ENCODE measurements around the gene EFNA5. TPM values are rescaled to one million over a fixed set of nuclear protein-coding genes. Genes with fewer than 3 reads are reported as not detected.

Gene EFNA5
- total RNA-seq, 4 donors from 2014 or later = 2.8 to 5.7 (median 3.7) TPM

- WGBS = 98% methylated on average over 2 of the region's 2 CpGs
- no peak for DNase-seq (ENCODE audit: extremely low spot score)
- H3K36me3 ChIP-seq = no peaks in the 10 kb centered on the region
- intact Hi-C loops (cut with DNase I) = no loop called here
- H3K9me3 ChIP-seq = no peaks in the 10 kb centered on the region
- TF ChIP-seq POLR2AphosphoS5 (IDR thresholded peaks at IDR 0.05) (no peak), EP300 (IDR thresholded peaks at IDR 0.05) (no peak), CTCF (IDR thresholded peaks at IDR 0.05) (no peak), POLR2A (IDR thresholded peaks at IDR 0.05; ENCODE audit: low read depth) (no peak)
- no peaks in the 10 kb centered on the region for H3K27me3 ChIP-seq
- no peaks in the 10 kb centered on the region for H3K4me1 ChIP-seq
- H3K27ac ChIP-seq (replicated peaks in 1 of 4) = no peak overlapping the region
- no peak overlapping the region for H3K4me3 ChIP-seq
These were observed 262.2 kb downstream of the EFNA5 start for GRCh38 chr5:107408564-107408963.

GRCh38 chr5:107407713-107408298 is 262.9 kb downstream of the EFNA5 start:
- Histone ChIP-seq H3K4me1 (no peaks in the 10 kb centered on the region), H3K27ac (replicated peaks in 1 of 4) (no peak overlapping the region), H3K27me3 (no peaks in the 10 kb centered on the region), H3K4me3 (no peak overlapping the region), H3K9me3 (no peaks in the 10 kb centered on the region), H3K36me3 (no peaks in the 10 kb centered on the region)
- intact Hi-C loops (cut with DNase I) = no loop called here
- TF ChIP-seq CTCF (IDR thresholded peaks at IDR 0.05) (no peak), POLR2A (IDR thresholded peaks at IDR 0.05; ENCODE audit: low read depth) (no peak), POLR2AphosphoS5 (IDR thresholded peaks at IDR 0.05) (no peak), EP300 (IDR thresholded peaks at IDR 0.05) (no peak)
- 91% methylated on average over 3 of the region's 3 CpGs for WGBS
- DNase-seq (ENCODE audit: extremely low spot score) = no peak

GRCh38 chr5:107404595-107405374 is 266.0 kb downstream of the EFNA5 start:
- no peaks in the 10 kb centered on the region for H3K4me1 ChIP-seq
- no peak overlapping the region for H3K27ac ChIP-seq (replicated peaks in 1 of 4)
- no peaks in the 10 kb centered on the region for H3K36me3 ChIP-seq
- WGBS = 87% methylated on average over 10 of the region's 10 CpGs
- TF ChIP-seq EP300 (IDR thresholded peaks at IDR 0.05) (no peak), POLR2A (IDR thresholded peaks at IDR 0.05; ENCODE audit: low read depth) (no peak), CTCF (IDR thresholded peaks at IDR 0.05) (no peak), POLR2AphosphoS5 (IDR thresholded peaks at IDR 0.05) (no peak)
- intact Hi-C loops (cut with DNase I) = no loop called here
- H3K9me3 ChIP-seq = no peaks in the 10 kb centered on the region
- no peak overlapping the region for H3K4me3 ChIP-seq
- H3K27me3 ChIP-seq = no peaks in the 10 kb centered on the region
- no peak for DNase-seq (ENCODE audit: extremely low spot score)

GRCh38 chr5:107403228-107403953 is 267.3 kb downstream of the EFNA5 start:
- Histone ChIP-seq H3K27ac (replicated peaks in 1 of 4) (no peak overlapping the region), H3K4me1 (no peaks in the 10 kb centered on the region), H3K27me3 (no peaks in the 10 kb centered on the region), H3K9me3 (no peaks in the 10 kb centered on the region), H3K4me3 (no peak overlapping the region), H3K36me3 (no peaks in the 10 kb centered on the region)
- intact Hi-C loops (cut with DNase I) = no loop called here
- TF ChIP-seq CTCF (IDR thresholded peaks at IDR 0.05) (no peak), POLR2A (IDR thresholded peaks at IDR 0.05; ENCODE audit: low read depth) (no peak), POLR2AphosphoS5 (IDR thresholded peaks at IDR 0.05) (no peak), EP300 (IDR thresholded peaks at IDR 0.05) (no peak)
- no peak for DNase-seq (ENCODE audit: extremely low spot score)
- 62% methylated on average over 3 of the region's 3 CpGs for WGBS
